HUES6 (cell line): ENCODE results near the gene BRD9.
A peak's percentile ranks its signal among the peaks of the same experiment; 100 is the strongest.

Experiments used
- H3K27ac ChIP-seq: 2 replicates; pipeline ENCODE4 v1.7.0; 2013; ENCODE audit warnings: low read depth, mild to moderate bottlenecking, low read length, inconsistent platforms
- H3K27me3 ChIP-seq: 2 replicates; pipeline ENCODE4 v1.6.1; 2013; ENCODE audit warnings: low read length; ENCODE audit not compliant: control insufficient read depth, insufficient read depth
- H3K36me3 ChIP-seq: 2 replicates; pipeline ENCODE4 v1.6.1; 2013; ENCODE audit warnings: low read length; ENCODE audit not compliant: control insufficient read depth, insufficient read depth
- H3K4me1 ChIP-seq: 2 replicates; pipeline ENCODE4 v1.6.1; 2013; ENCODE audit warnings: low read length; ENCODE audit not compliant: control insufficient read depth, insufficient read depth
- H3K4me3 ChIP-seq: 2 replicates; pipeline ENCODE4 v1.5.1; 2013; ENCODE audit warnings: low read depth, low read length
- H3K9ac ChIP-seq: one replicate; pipeline ENCODE4 v1.6.1; 2013; ENCODE audit warnings: mild to moderate bottlenecking, low read length
- H3K9me3 ChIP-seq: 2 replicates; pipeline ENCODE4 v1.6.1; 2013; ENCODE audit warnings: low read depth, low read length; ENCODE audit not compliant: control insufficient read depth, insufficient read depth

The BRD9 gene

GRCh38 chr5:862367-863243, 30.0 kb downstream of the BRD9 start:
- H3K27me3 ChIP-seq, result no peaks in the 10 kb centered on the region
- H3K36me3 ChIP-seq, result peaks cover 65% of the 10 kb centered on the region
- no peaks in the 10 kb centered on the region for H3K9me3 ChIP-seq
- H3K4me1 ChIP-seq, result no peaks in the 10 kb centered on the region
- no peak overlapping the region for H3K9ac ChIP-seq
- no peak overlapping the region for H3K27ac ChIP-seq
- no peak overlapping the region for H3K4me3 ChIP-seq

- Histone ChIP-seq H3K36me3 (peaks cover 57% of the 10 kb centered on the region), H3K4me1 (no peaks in the 10 kb centered on the region), H3K27ac (no peak overlapping the region), H3K9ac (no peak overlapping the region), H3K27me3 (no peaks in the 10 kb centered on the region), H3K9me3 (no peaks in the 10 kb centered on the region), H3K4me3 (no peak overlapping the region)
Observed at GRCh38 chr5:861442-862366, 30.9 kb downstream of the BRD9 start.

GRCh38 chr5:860506-861150, 32.0 kb downstream of the BRD9 start:
- Histone ChIP-seq H3K27me3 (no peaks in the 10 kb centered on the region), H3K9ac (no peak overlapping the region), H3K9me3 (no peaks in the 10 kb centered on the region), H3K36me3 (peaks cover 47% of the 10 kb centered on the region), H3K4me1 (no peaks in the 10 kb centered on the region), H3K4me3 (no peak overlapping the region), H3K27ac (no peak overlapping the region)

- no peak overlapping the region for H3K27ac ChIP-seq
- H3K9me3 ChIP-seq, result no peaks in the 10 kb centered on the region
- peaks cover 39% of the 10 kb centered on the region for H3K36me3 ChIP-seq
- no peak overlapping the region for H3K4me3 ChIP-seq
- no peaks in the 10 kb centered on the region for H3K27me3 ChIP-seq
- no peaks in the 10 kb centered on the region for H3K4me1 ChIP-seq
- H3K9ac ChIP-seq, result no peak overlapping the region
Observed at GRCh38 chr5:859798-860296, 32.8 kb downstream of the BRD9 start.

GRCh38 chr5:859391-859790, 33.2 kb downstream of the BRD9 start:
- H3K4me1 ChIP-seq, result no peaks in the 10 kb centered on the region
- H3K9me3 ChIP-seq, result no peaks in the 10 kb centered on the region
- H3K4me3 ChIP-seq, result no peak overlapping the region
- no peak overlapping the region for H3K9ac ChIP-seq
- no peak overlapping the region for H3K27ac ChIP-seq
- no peaks in the 10 kb centered on the region for H3K27me3 ChIP-seq
- peaks cover 35% of the 10 kb centered on the region for H3K36me3 ChIP-seq

- Histone ChIP-seq H3K9me3 (no peaks in the 10 kb centered on the region), H3K27me3 (no peaks in the 10 kb centered on the region), H3K9ac (peak overlapping the region; percentile 32), H3K4me3 (no peak overlapping the region), H3K36me3 (peaks cover 28% of the 10 kb centered on the region), H3K4me1 (no peaks in the 10 kb centered on the region), H3K27ac (no peak overlapping the region)
Observed at GRCh38 chr5:858726-859125, 33.9 kb downstream of the BRD9 start.

GRCh38 chr5:856531-857425, 35.8 kb downstream of the BRD9 start:
- Histone ChIP-seq H3K9ac (no peak overlapping the region), H3K27ac (no peak overlapping the region), H3K9me3 (no peaks in the 10 kb centered on the region)

GRCh38 chr5:855771-856530, 36.6 kb downstream of the BRD9 start:
- Histone ChIP-seq H3K27me3 (no peaks in the 10 kb centered on the region; the same call in 1 of the 2 replicates), H3K4me3 (no peak overlapping the region), H3K36me3 (peaks cover 6% of the 10 kb centered on the region; the same call in 1 of the 2 replicates), H3K9me3 (no peaks in the 10 kb centered on the region), H3K4me1 (no peaks in the 10 kb centered on the region; the same call in 1 of the 2 replicates), H3K27ac (no peak overlapping the region), H3K9ac (no peak overlapping the region)

More at GRCh38 chr5:856531-857425, 35.8 kb downstream of the BRD9 start:
- H3K4me1 ChIP-seq, result no peaks in the 10 kb centered on the region
- H3K36me3 ChIP-seq, result peaks cover 9% of the 10 kb centered on the region; the same call in 1 of the 2 replicates
- H3K4me3 ChIP-seq, result no peak overlapping the region
- H3K27me3 ChIP-seq, result no peaks in the 10 kb centered on the region; the same call in 1 of the 2 replicates

GRCh38 chr5:854966-855743, 37.4 kb downstream of the BRD9 start:
- no peak overlapping the region for H3K4me3 ChIP-seq
- H3K36me3 ChIP-seq, result peaks cover 6% of the 10 kb centered on the region; the same call in 1 of the 2 replicates
- no peaks in the 10 kb centered on the region for H3K9me3 ChIP-seq
- no peak overlapping the region for H3K9ac ChIP-seq
- H3K27ac ChIP-seq, result no peak overlapping the region
- peaks cover 2% of the 10 kb centered on the region; the same call in 1 of the 2 replicates for H3K4me1 ChIP-seq
- no peaks in the 10 kb centered on the region; the same call in 1 of the 2 replicates for H3K27me3 ChIP-seq
